Ramos (cell line): Measurements from ENCODE around the gene MYCL.
"Not testable (repeated sequence)": the region's sequence is repeated elsewhere in the genome, so short reads cannot be mapped to it uniquely, and the experiment has no call there.

Experiments
- in situ Hi-C: fragments of 300-500 bp; cut with MboI; formaldehyde crosslinking; loops from one replicate; pipeline ENCODE4 v1.14.3; 2022; ENCODE audit warnings: low sequenced_read_pairs; ENCODE audit not compliant: unreplicated experiment

The MYCL gene

DNA sequence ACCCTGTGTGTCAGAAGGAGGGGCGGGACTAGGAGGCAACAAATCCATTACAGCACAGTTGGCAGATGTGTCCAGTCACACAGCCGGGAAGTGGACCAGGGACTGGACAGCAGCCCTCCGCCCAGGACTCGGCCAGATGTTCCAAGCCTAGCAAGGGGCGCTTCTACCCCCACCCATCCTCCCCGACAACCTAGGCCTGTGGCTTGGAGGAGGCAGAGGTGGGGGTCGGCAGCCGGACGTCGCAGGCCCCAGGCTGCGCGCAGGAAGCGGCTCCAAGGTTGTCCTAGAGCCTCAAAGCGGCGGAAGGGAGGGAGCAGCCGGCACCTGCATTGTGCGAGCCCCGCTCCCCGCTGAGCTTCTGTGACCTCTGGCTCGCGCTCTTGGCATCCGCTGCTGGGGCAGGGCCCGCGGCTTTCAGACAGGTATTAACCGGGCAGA, 20.6 kb upstream of the MYCL start:
- in situ Hi-C loops = loop anchor here (5.0 kb wide), 1 partner anchor 115 kb away; no protein-coding TSS in a partner anchor

DNA sequence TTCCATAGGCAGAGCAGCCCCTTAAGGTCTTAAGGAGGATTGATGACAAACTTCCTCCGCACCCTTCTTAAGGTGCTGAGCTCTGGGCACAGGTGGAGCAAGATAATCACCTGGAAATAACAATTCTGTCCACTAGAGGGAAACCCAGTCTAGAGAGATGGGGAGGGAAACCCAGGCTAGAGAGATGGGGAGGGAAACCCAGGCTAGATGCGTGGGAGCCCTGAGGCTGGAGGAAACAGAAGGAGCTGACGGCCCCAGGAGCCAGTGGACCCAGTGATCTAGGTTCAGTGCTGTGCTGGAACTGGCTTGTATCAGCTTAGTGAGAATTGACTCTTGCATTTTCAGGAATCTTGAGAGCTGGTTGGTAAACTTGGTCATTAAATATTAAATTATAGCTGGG, 17.8 kb upstream of the MYCL start:
- in situ Hi-C loops = no loop called here

DNA sequence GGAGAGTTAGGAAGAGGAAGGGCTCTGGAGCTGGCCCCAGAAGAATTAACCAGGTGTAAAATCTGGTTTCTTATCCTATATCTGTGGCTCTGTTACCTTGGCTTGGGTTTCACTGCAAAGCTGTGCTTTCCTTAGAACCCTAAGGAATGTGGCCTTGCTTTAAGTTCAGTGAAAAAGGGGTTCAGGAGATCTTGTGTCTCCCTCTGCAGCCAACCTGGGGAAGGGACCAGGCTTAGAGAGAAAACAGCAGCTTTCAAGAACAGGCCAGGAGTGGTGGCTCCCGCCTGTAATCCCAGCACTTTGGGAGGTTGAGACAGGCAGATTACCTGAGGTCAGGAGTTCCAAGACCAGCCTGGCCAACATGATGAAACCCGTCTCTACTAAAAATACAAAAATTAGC, 16.1 kb upstream of the MYCL start:
- in situ Hi-C loops = no loop called here

DNA sequence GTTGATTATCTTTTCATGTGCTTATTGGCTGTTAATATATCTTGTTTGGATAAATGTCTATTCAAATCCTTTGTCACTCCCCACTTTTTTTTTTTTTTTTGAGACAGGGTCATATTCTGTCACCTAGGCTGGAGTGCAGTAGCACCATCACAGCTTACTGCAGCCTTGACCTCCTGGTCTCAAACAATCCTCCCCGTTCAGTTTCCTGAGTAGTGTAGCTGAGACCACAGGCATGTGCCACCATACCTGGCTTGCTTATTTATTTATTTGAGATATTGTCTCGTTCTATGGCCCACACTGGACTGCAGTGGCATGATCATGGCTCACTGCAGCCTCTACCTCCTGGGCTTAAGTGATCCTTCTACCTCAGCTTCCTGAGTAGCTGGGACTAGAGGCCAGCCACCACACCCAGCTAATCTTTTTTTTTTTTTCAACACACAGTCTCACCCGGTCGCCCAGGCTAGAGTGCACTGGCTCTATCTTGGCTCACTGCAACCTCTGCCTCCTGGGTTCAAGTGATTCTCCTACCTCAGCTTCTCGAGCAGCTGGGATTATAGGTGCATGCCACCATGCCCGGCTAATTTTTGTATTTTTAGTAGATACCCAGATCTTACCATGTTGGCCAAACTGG, 13.9 kb upstream of the MYCL start:
- in situ Hi-C loops = no loop called here

DNA sequence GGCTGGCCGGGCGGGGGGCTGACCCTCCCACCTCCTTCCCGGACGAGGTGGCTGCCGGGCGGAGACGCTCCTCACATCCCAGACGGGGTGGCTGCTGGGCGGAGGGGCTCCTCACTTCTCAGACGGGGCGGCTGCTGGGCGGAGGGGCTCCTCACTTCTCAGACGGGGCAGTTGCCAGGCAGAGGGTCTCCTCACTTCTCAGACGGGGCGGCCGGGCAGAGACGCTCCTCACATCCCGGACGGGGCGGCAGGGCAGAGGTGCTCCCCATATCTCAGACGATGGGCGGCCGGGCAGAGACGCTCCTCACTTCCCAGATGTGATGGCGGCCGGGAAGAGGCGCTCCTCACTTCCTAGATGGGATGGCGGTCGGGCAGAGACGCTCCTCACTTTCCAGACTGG, 11.4 kb upstream of the MYCL start:
- in situ Hi-C loops = not testable (repeated sequence)

DNA sequence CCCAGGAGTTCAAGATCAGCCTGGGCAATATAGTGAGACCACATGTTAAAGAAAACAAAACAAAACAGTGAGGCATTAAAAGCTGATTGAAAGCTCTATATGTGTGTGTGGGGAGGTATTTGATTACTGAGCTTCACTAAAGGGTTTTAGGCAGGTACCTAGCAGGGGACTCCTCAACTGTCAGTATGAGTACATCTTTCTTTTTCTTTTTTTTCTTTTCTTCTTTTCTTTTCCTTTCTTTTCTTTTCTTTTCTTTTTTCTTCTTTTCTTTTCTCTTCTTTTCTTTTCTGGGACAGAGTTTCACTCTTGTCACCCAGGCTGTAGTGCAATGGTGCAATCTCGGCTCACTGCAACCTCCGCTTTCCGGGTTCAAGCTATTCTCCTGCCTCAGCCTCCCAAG, 8.5 kb upstream of the MYCL start:
- in situ Hi-C loops = no loop called here

DNA sequence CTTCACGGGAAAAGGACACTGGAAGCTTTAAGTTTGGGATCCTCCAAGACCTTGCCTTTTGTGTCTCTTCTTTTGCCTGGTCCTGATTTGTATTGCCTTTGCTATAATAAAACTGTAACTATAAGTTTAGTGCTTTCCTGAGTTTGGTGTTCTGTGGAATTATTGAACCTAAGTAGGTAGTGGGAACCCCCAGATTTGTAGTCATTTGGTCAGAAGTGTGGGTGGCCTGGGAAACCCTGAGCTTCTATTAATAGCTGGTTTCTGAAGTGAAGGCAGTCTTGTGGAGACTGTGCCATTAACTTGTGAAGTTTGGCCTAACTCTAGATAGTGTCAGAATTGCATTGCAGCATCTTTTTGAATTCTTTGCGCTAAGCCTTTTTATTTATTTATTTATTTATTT, 6.8 kb upstream of the MYCL start:
- in situ Hi-C loops = no loop called here

DNA sequence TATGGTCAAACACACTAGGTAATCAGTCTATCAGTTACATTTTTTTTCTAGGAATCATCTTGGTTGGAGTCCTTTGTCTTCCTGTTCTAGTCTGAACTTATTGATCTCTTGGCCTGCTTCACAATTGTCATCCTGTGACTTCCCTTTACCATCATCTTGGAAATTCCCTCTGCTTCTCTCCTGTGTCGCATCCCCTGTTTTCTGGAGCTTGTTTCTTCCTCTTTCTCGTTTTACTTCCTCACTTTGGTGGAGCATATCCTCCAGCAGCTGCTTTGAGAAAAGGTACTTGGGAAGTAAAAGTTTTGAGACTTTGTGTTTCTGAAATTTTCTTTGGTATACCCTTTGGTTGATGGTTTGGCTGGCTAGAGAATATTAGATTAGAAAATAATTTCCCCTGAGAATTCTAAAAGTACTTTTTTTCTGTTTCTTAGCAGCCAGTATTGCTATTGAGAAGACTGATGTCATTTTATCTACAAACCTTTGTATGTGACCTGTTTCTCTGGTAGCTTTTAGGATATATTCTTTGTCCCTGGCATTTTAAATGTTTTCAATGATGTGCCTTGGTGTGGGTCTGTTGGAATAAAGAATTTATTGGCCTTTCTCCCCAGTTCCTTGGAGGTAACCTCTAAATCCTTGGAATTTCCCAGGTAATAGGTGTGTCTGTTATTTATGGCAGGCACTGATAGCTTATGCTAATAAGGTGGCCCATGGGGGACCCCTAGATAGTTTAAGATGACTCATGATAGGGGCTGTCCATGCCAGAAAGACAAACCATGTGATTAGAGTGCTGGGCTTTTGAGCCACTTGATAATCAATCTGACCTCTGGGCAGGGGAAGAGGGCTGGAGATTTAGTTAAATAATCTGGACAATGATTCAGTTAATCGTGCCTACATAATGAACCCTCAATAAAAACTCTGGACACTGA, 6.1 kb upstream of the MYCL start:
- in situ Hi-C loops = no loop called here

DNA sequence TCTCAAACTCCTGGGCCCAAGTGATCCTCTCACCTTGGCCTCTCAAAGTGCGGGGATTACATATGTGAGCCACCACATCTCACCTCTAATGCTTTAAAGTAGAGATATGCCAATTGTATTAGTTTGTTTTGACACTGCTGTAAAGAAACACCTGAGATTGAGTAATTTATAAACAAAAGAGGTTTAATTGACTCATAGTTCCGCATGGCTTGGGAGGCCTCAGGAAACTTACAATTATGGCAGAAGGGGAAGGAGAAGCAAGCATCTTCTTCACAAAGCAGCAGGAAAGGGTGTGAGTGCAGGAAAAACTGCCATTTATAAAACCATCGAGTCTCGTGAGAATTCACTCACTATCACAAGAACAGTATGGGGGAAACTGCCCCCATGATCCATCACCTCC, 3.5 kb upstream of the MYCL start:
- in situ Hi-C loops = no loop called here

DNA sequence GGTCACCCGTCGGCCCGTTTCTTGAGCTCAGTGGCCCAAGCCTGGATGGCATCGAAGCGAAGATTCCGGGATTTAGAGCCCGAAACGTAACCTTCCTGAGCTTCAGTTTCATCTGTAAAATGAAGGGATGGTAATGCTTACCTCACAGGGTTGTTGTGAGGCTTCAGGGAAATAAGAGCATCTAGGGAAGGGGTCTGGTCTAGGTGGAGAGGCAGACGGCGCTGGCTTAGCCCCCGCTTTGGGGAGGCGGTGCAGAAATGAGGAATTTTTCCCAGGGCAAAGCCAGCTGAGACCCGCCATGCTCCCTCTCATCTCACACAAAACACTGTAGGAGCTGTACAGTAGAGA, 717 bp upstream of the MYCL start:
- in situ Hi-C loops = no loop called here

DNA sequence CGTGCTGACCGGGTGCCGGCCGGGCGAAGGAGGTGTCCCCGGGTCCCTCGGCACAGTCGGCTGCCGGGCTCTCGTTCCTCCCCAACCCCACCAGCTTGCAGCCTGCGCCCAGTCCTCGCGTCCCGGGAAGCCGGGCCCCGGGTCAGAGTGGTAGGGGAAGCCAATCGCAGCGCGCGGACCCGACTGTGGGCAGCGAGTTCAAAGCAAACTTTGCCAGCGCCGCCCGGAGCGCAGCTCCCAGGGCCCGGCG, 328 bp downstream of the MYCL start:
- in situ Hi-C loops = no loop called here

DNA sequence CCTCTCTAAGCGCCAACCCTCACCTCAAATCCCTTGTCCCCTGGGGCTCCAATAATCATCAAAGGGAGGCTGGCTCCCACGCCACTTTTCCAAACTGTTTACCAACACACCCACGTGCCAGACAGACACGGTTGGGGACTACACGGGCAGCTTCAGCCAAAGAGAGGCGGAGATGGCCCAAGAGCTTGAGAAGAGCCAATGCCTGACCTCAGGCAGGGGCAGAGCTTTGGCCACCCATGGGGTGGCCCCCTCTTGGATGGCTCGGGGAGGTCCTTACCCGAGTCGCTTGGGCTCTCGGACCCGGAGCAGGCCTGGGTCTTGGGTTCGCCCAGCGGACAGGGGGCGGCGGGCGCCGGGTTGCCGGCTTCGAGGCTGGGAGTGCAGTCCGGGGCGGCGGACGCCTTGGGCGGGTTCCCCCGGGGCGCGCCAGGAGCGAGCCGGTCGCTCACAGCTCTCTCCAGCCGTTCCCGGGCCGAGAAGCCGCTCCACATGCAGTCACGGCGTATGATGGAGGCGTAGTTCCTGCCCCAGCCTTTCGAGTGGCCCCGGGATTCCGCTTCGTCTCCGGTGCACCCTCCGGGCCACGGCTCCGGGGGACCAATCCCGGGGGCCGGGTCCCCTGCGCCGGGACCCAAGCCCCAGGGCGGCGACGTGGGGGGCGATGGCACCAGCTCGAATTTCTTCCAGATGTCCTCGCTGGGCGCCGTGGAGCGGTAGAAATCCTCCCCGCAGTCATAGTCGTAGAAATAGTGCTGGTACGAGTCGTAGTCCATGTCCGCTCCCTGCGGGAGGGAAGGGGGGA, 854 bp downstream of the MYCL start:
- in situ Hi-C loops = no loop called here

DNA sequence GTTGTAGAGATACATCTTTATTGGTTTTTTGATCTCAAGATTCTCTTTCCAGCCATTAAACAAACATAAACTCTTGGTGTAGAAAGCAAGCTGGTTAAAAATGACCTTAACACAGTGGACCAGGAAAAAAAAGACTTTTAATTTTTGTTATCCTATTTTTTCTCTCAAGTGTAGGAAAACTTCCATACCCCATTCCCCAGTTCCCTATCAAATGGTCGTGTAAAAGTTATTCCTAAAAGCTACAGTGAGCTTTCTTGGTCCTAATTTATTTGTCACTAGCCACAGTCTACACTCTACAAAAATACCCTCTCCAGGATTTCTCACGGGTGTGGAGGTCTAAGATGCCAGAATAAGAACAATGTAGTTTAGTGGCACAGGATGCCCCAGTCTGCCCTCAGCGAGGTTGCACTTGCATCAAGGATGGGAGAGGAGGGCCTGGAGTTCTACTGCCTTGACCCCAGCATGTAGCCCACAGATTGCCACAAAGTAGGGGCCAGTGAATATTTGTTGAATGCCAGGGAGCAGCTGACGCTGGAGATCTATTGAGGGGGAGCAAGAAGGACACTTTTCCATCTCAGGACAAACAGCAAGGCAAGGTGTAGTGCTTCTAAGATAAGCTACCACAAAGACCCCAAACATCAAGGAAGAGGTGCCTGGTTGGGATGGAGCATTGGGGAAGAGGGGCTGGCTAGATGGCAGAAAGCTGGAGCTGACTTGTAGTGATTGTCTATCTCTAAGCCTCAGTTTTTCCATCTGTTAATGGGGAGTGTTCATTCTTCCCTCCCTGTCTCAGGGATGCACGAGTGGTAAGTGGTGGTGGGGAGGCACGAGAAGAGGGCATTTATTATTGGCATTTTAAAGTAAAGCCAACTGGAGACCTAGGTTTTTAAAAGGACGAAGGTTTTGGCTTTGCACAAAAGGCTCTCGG, 1.8 kb downstream of the MYCL start:
- in situ Hi-C loops = loop anchor here (5.0 kb wide), 1 partner anchor 88 kb away; no protein-coding TSS in a partner anchor

DNA sequence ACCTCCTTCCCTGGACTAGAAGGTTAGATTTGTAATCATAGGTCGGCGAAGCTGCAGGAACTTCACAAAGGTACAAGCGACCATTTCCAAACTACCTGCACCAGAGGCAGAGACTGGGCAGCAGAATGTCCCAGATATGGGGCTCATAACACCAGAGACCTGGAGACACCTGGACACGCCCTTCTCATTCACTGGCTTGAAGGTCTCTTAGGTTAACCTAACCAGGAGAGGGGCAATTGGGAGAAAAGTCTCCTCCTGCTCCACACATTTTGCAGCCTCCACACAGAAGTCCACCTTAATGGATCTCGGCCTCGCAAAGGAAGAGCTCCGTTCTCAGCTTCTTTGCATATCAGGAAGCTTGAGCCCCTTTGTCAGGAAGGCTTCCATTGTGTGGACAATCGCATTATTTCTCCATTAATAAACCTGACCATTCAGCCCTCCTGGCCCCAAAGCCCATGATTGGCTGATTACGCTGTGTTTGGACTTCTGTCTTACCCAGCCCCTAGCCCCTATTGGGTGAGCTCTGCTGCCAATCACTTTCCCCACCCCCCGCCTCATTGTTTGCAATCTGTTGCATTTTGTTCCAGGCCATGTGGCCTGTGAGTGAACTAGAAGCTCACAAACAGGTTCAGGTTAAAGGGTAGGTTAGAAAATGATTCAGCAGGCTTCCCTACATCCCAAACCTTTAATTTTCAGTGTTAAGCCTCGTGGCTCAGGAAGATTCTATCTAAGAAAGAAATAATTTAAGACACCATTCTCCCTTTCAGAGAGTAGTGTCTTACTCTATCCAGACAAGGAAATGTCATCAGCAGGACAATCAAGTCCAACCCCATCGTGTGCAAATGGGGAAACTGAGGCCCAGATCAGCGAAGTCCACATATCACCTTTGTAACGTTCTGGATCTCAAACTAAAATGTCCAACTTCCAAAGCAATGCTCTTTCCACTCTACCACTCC, 2.8 kb downstream of the MYCL start:
- in situ Hi-C loops = loop anchor here (5.0 kb wide), 1 partner anchor 87 kb away; no protein-coding TSS in a partner anchor

DNA sequence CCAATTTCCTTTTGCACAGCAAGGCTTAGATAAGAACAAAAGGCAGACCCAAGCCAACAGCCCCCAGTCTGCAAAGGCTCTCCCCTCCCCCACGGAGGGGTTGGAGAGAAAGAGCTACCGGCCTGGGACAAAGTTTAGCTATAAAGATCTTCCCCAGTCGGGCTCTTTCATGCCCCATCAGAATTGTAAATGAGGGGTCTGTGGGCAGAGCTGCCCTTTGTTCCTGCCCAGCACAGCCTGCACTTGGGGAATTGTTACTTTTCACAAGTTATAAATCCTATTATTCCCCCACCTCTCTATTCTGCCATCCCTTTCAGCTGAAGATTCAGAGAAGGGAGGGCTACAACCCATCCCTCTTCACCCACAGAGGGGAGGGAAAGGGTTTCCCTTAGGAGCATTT, 3.5 kb downstream of the MYCL start:
- in situ Hi-C loops = loop anchor here (5.0 kb wide), 1 partner anchor 86 kb away; no protein-coding TSS in a partner anchor

DNA sequence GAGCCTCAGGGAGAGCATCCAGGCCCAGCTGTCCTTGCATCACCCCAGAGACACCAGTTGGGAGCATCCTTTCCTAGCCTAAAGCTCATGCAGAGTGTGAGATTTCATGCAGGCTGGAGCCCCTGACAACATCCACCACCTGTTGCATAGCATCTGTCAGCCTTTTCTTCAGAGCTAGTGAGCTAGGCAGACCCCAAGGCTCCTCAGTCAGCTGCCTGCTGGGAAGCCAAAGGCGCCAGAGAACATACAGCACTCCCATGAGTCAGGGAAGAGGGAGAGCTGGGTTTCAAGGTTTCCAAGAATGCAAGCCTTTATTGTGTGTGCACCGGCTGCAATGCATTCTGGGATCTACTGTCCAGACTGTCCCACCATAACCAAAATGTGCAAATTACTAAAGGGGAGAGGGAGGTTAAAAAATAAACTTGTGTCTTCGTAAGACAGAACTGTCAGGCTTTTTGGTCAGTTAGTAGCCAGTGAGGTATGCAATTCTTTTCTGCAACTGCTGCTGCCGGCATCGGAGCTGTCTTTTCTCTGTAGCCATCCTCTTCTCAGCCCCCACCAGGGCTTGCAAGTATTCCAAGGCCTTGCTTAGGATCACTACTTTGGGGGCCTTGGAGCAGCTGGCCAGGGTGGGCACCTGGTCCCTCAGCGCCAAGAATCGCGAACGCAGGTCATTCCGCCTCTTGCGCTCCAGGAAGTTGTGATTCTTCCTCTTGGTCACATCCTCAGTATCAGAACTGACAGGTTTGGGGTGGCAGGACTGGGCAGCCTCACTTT, 4.6 kb downstream of the MYCL start:
- in situ Hi-C loops = loop anchor here (5.0 kb wide), 1 partner anchor 85 kb away; no protein-coding TSS in a partner anchor

DNA sequence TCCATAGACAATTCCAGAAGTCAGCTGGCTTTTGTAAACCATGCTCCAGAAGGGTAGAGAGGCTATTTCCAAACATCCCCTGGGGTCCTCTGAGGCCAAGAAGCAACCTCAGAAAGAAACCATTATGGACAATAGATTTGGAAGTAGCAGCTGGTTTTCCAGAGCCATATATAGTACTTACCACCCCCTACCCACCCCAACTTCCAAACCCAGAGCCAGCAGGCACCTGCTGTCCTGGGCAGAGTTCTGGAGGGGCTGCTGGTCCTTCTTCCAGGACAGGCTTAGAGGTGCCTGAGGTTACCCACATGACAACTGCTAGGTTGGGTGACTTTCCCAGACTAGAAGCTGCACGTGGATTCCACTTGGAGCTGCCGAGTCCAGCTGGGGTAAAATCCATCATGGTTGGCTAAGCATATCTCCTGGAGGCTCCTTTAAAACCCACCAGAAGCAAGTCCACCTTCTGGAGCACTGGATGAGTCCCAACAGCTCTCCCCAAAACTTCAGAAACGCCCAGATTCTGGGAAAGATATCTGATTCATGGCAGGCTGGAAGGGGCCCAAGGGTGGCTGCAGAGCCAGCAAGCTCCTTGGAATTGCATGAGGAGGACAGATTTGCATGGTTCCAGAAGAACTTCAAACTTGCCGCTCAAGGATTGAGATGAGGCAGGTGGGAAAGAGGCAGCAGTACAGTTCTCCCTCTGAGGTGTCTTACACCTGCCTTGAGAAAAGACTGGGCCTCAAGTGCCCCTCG, 5.8 kb downstream of the MYCL start:
- in situ Hi-C loops = loop anchor here (5.0 kb wide), 1 partner anchor 84 kb away; no protein-coding TSS in a partner anchor
